HG02885 (cell line): ENCODE measurements around the gene CD96.
"Not testable (repeated sequence)": the region's sequence is repeated elsewhere in the genome, so short reads cannot be mapped to it uniquely, and the experiment has no call there.

Source experiments
- ATAC-seq: cut with Tn5 transposase; IDR thresholded peaks from one replicate; pipeline ENCODE4 v1.9.1; 2021; ENCODE audit warnings: mild to moderate bottlenecking; ENCODE audit not compliant: unreplicated experiment, poor library complexity

The CD96 gene

GRCh38 chr3:111616417-111617105 lies 74.6 kb downstream of the CD96 start:
- peak; percentile 73 for ATAC-seq

- no peak for ATAC-seq
Observed at GRCh38 chr3:111617406-111617805, 75.4 kb downstream of the CD96 start.

GRCh38 chr3:111617912-111618601 lies 76.1 kb downstream of the CD96 start:
- ATAC-seq, result no peak

- ATAC-seq, result peak; percentile 57
Observed at GRCh38 chr3:111618945-111619344, 76.9 kb downstream of the CD96 start.

GRCh38 chr3:111619833-111620232 lies 77.8 kb downstream of the CD96 start:
- ATAC-seq, result no peak

- no peak for ATAC-seq
Observed at GRCh38 chr3:111621535-111621934, 79.5 kb downstream of the CD96 start.

GRCh38 chr3:111627092-111627491 lies 85.1 kb downstream of the CD96 start:
- ATAC-seq, result no peak

GRCh38 chr3:111629018-111629417 lies 87.0 kb downstream of the CD96 start:
- ATAC-seq, result not testable (repeated sequence)

GRCh38 chr3:111630638-111631037 lies 88.6 kb downstream of the CD96 start:
- ATAC-seq, result not testable (repeated sequence)

- ATAC-seq, result no peak
Observed at GRCh38 chr3:111635403-111635802, 93.4 kb downstream of the CD96 start.

- no peak for ATAC-seq
Observed at GRCh38 chr3:111636366-111636885, 94.4 kb downstream of the CD96 start.

GRCh38 chr3:111639316-111639715 lies 97.3 kb downstream of the CD96 start:
- no peak for ATAC-seq

- ATAC-seq, result no peak
Observed at GRCh38 chr3:111648991-111649579, 107.1 kb downstream of the CD96 start.

- ATAC-seq, result no peak
Observed at GRCh38 chr3:111650378-111651275, 108.6 kb downstream of the CD96 start.

GRCh38 chr3:111652492-111653180 lies 110.6 kb downstream of the CD96 start:
- no peak for ATAC-seq

GRCh38 chr3:111653766-111654165 lies 111.8 kb downstream of the CD96 start:
- ATAC-seq, result no peak

- ATAC-seq, result no peak
Observed at GRCh38 chr3:111662012-111662411, 120.0 kb downstream of the CD96 start.

- ATAC-seq, result no peak
Observed at GRCh38 chr3:111662907-111663306, 120.9 kb downstream of the CD96 start.

GRCh38 chr3:111666041-111666735 lies 124.2 kb downstream of the CD96 start:
- ATAC-seq, result no peak
